Upper lobe of right lung (tissue), 1 donor: ENCODE data around the gene PACSIN1. TPM values are rescaled to one million over a fixed set of nuclear protein-coding genes. Genes with fewer than 3 reads are reported as not detected.

Experiments used
- ATAC-seq: fragments of 200-7000 bp; cut with Tn5 transposase; one replicate; pipeline ENCODE4 v1.9.1; 2020; ENCODE audit warnings: mild to moderate bottlenecking, moderate library complexity
- DNase-seq: peaks from one replicate; pipeline ENCODE4 v3.0.0-alpha.2; 2020
- H3K27ac ChIP-seq: fragments of 200-600 bp; one replicate; pipeline ENCODE4 v1.8.0; 2022
- H3K27me3 ChIP-seq: fragments of 200-600 bp; one replicate; pipeline ENCODE4 v1.8.0; 2022; ENCODE audit warnings: mild to moderate bottlenecking
- H3K36me3 ChIP-seq: fragments of 200-600 bp; one replicate; pipeline ENCODE4 v1.8.0; 2022
- H3K4me1 ChIP-seq: fragments of 200-600 bp; one replicate; pipeline ENCODE4 v1.8.0; 2022
- H3K4me3 ChIP-seq: fragments of 200-600 bp; one replicate; pipeline ENCODE4 v1.8.0; 2022; ENCODE audit warnings: mild to moderate bottlenecking
- H3K9me3 ChIP-seq: fragments of 200-600 bp; one replicate; pipeline ENCODE4 v1.8.0; 2022
- intact Hi-C: fragments of 100-400 bp; cut with DNase I; formaldehyde crosslinking; loops from one replicate; pipeline ENCODE4 v1.11.0; 2022
- total RNA-seq: library from RNA; stranded (reverse); fragmentation: NEBNext Ultra II Directional; extraction: Animal tissue kit (Norgen Biotek cat#: 25700); gene quantifications from one replicate; pipeline ENCODE4 v1.2.1, GENCODE V29; 2021
- TF ChIP-seq, protein P1 (sequence below): fragments of 200-600 bp; IDR thresholded peaks from one replicate; pipeline ENCODE4 v1.8.0; 2022; ENCODE audit warnings: antibody characterized with exemption
- donor health status: DM: no; HTN: yes; CAD: no; lungs with severe emphysema.

PACSIN1 gene
- total RNA-seq, 1 donor from 2014 or later, result not detected

DNA sequence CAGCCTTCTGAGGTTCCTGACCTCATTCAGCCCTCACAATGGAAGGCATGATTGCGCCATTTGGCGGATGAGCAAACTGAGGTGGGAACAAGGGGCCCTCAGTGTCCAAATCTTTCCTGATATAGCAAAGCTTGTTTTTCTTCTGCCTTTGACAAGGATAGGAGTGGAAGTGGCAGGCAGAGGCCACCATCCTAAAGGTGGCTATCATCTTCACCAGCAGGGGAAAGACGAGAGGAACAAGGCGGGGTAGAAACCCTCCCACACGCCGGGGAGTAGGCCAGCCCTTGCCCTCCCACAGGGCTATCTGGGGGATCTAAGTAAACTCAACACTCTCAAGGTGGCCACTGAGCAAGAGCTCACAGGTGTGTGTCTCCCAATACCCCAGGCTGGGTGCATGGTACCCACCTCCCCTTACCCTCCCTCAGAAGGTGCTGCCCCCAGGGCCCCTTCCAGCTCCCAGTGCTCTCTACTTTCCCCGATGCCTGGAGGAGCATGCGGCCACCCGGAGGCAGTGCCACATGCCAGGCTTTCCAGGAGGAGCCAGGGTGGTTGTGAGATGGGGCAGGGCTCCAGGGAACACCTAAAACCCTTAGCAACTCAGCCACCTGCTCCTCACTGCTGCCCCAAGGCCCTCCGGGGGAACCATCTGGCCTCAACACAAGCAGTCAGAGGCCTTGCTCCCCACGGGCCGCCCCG lies 79.0 kb downstream of the PACSIN1 start:
- intact Hi-C loops, result no loop called here
- Histone ChIP-seq H3K4me1 (no peaks in the 10 kb centered on the region), H3K9me3 (no peaks in the 10 kb centered on the region), H3K4me3 (no peak overlapping the region), H3K27ac (no peak overlapping the region), H3K27me3 (no peaks in the 10 kb centered on the region), H3K36me3 (no peaks in the 10 kb centered on the region)
- DNase-seq, result no peak
- ATAC-seq, result no peak
- TF ChIP-seq, protein P1, sequence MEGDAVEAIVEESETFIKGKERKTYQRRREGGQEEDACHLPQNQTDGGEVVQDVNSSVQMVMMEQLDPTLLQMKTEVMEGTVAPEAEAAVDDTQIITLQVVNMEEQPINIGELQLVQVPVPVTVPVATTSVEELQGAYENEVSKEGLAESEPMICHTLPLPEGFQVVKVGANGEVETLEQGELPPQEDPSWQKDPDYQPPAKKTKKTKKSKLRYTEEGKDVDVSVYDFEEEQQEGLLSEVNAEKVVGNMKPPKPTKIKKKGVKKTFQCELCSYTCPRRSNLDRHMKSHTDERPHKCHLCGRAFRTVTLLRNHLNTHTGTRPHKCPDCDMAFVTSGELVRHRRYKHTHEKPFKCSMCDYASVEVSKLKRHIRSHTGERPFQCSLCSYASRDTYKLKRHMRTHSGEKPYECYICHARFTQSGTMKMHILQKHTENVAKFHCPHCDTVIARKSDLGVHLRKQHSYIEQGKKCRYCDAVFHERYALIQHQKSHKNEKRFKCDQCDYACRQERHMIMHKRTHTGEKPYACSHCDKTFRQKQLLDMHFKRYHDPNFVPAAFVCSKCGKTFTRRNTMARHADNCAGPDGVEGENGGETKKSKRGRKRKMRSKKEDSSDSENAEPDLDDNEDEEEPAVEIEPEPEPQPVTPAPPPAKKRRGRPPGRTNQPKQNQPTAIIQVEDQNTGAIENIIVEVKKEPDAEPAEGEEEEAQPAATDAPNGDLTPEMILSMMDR, result no peak

DNA sequence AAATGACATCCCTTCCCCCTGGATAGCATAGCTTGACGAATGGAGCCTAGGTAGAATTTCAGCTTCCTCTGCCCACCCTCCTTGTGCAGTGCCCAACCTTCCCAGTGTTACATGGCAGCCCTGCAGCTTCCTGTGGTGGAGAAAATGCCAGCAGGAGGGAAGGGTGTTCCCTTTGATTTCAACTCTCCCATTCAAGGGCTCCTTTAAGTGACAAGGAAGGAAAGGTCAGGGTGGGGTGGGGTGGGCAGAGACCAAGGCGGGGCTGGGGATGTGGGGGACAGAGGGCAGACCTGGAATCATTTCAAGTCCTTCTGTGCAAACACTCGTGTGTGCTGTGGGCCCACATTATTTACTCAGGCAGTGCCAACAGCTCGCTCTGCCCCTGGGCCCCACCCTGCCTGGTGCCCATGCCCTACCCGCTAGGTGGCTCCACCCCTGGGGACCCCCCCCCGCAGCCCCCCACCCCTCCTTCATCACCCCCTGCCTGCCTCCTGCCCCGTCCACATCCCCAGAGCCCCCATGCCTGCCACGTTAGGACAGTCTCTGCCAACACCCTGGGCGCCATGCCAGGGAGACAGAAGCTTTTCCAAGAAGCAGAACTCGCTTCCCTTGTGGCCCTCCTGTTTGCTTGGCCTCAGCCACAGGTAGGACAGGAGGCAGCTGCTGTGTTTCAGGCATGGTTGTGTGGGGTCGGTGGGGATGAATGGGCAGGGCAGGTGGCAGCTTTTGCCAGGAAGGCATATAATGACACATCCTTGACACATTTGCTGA lies 80.9 kb downstream of the PACSIN1 start:
- Histone ChIP-seq H3K27ac (no peak overlapping the region), H3K9me3 (no peaks in the 10 kb centered on the region), H3K27me3 (no peaks in the 10 kb centered on the region), H3K4me1 (no peaks in the 10 kb centered on the region), H3K36me3 (no peaks in the 10 kb centered on the region), H3K4me3 (no peak overlapping the region)
- DNase-seq (peak; percentile 83), ATAC-seq (peak; percentile 53)
- TF ChIP-seq, protein P1, result no peak
- intact Hi-C loops, result no loop called here

DNA sequence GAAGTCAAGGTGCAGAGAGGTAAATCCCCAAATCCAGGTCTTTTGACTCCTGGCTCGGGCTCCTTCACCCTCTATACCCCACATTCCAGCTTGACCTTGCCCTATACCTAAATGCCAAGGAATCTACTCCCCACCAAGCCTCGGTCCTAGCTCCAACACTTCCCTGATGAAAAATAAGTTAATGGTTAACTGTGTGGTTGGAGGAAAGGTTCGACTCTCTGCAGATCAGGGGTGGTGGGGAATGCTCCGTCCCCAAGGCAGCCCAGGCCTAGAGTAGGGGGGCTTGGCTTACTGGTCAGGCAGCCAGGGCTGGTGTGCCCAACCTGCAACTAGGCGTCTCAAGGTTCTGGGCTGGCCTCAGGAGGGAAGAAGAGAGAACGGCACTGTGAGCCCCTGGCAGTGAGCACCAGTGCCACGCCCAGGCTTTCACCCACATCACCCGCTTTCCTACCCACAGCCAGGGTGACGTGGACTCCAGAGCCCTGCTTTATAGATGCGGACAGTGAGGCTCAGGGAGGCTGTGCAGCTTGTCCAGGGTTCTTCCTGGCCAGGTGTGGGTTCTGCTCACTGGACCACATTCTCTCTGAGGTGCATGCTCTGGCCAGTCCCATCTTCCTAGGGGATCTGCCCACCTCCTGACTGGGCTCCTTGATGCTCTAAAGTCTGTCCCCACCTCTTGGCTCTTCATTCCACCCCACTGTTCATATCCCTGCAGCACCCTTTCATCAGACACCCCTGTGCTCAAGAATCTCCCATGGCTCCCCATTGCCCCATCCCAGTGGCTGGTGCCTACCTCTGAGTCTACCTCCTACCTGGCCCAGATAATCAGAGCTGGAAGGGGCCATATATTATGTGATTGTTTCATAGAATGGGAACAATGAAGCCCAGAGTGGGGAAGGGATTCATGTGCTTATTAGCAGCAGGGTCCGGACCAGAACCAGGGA lies 82.1 kb downstream of the PACSIN1 start:
- no peak overlapping the region for H3K4me3 ChIP-seq
- intact Hi-C loops, result no loop called here
- no peaks in the 10 kb centered on the region for H3K27me3 ChIP-seq
- no peak overlapping the region for H3K27ac ChIP-seq
- H3K36me3 ChIP-seq, result no peaks in the 10 kb centered on the region
- no peaks in the 10 kb centered on the region for H3K4me1 ChIP-seq
- ATAC-seq (no peak), DNase-seq (no peak)
- TF ChIP-seq, protein P1, result no peak
- no peaks in the 10 kb centered on the region for H3K9me3 ChIP-seq

DNA sequence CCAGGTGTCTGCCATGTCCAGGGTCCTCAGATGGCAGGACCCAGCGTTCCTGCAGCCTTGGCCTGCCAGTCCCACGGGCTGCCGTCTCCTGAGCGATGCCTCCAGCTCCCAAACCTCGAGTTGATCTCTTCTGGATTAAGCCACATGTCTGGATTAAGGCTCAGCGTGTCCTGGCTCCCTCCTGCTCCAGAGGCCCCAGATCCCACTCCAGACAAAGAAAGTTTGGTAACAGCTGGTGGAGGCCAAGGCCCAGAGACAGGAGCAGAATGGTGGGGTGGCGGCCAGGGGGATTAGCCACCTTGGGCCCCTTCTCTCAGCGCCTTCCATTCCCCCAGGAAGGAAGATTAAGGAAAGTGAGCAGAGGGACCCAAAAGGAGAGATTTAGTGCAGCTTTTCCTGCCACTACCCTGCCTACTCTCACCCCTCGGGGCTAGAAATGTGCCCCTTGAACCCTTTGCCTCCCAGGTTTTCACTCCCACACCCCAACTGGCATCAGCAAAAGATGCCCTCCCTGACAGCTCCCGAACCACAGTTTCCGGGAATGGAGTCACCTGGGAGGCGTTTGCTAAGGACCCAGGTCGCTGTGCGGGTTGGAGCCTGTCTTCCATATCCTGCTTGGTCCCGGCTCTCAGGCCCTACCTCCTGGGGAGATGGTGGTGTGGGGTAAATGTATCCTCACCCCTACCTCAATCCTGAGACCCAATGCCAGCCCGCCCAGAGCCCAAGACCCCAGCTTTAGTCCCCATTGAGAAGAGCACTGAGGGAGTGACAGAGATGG lies 83.3 kb downstream of the PACSIN1 start:
- DNase-seq (no peak), ATAC-seq (no peak)
- intact Hi-C loops, result no loop called here
- H3K36me3 ChIP-seq, result no peaks in the 10 kb centered on the region
- H3K4me1 ChIP-seq, result no peaks in the 10 kb centered on the region
- no peaks in the 10 kb centered on the region for H3K27me3 ChIP-seq
- no peaks in the 10 kb centered on the region for H3K9me3 ChIP-seq
- no peak overlapping the region for H3K27ac ChIP-seq
- TF ChIP-seq, protein P1, result no peak
- H3K4me3 ChIP-seq, result no peak overlapping the region

DNA sequence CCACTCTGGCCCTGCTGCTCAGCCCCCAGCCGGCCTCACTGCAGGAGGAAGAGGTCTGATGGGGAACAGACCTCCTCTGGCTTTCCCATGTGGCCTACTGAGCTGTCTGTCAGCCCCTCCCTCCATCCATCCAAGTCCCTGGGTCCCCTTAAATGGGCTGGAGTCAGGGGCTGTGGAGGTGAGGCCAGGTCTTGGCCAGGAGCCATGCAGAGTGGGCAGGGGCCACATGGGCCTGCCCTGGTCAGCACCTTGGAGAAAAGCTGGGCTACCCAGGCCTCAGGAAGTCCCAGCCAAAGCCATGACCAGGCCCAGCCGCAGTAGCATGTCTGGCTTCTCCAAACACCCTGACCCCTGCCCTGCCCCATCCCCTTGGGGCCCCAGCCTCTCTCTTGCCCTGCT lies 83.9 kb downstream of the PACSIN1 start:
- DNase-seq (no peak), ATAC-seq (no peak)
- Histone ChIP-seq H3K36me3 (no peaks in the 10 kb centered on the region), H3K9me3 (no peaks in the 10 kb centered on the region), H3K4me1 (no peaks in the 10 kb centered on the region), H3K4me3 (no peak overlapping the region), H3K27ac (no peak overlapping the region), H3K27me3 (no peaks in the 10 kb centered on the region)
- TF ChIP-seq, protein P1, result no peak
- intact Hi-C loops, result no loop called here
